ENCODE results near the gene TP53RK. TPM values are rescaled to one million over a fixed set of nuclear protein-coding genes. Genes with fewer than 3 reads are reported as not detected.

Gene TP53RK
- total and polyA plus RNA-seq, 3 donors from 2014 or later, result 20.9 to 25.8 (median 23.4) TPM

GRCh38 chr20:46699651-46700359 is 10.6 kb upstream of the TP53RK start:
- Histone ChIP-seq H3K27me3 (no peaks in the 10 kb centered on the region), H3K4me3 (no peak overlapping the region), H3K4me1 (no peaks in the 10 kb centered on the region), H3K36me3 (ENCODE audit: low read depth, missing control alignments) (no peaks in the 10 kb centered on the region), H3K27ac (no peak overlapping the region), H3K9me3 (no peaks in the 10 kb centered on the region)
- 61 to 64% methylated on average over 12 of the region's 12 CpGs for WGBS, 2 donors
- no peak for DNase-seq
- intact Hi-C loops (cut with DNase I; ENCODE audit: low total_unique reads), result no loop called here
- TF ChIP-seq POLR2A (IDR thresholded peaks at IDR 0.05) (no peak), CTCF (IDR thresholded peaks at IDR 0.05) (peak in 1 of 3 experiments; percentile 11)

GRCh38 chr20:46698788-46699187 is 9.5 kb upstream of the TP53RK start:
- no peak overlapping the region for H3K27ac ChIP-seq
- no peak for TF ChIP-seq CTCF (IDR thresholded peaks at IDR 0.05)
- TF ChIP-seq POLR2A (IDR thresholded peaks at IDR 0.05), result no peak
- WGBS, 2 donors, result 90% methylated on average over 2 of the region's 2 CpGs
- intact Hi-C loops (cut with DNase I; ENCODE audit: low total_unique reads), result no loop called here
- H3K9me3 ChIP-seq, result no peaks in the 10 kb centered on the region
- no peak overlapping the region for H3K4me3 ChIP-seq
- H3K4me1 ChIP-seq, result no peaks in the 10 kb centered on the region
- H3K27me3 ChIP-seq, result no peaks in the 10 kb centered on the region
- no peak for DNase-seq
- no peaks in the 10 kb centered on the region for H3K36me3 ChIP-seq (ENCODE audit: low read depth, missing control alignments)

- WGBS, 2 donors, result 79 to 85% methylated on average over 3 of the region's 3 CpGs
- TF ChIP-seq POLR2A (IDR thresholded peaks at IDR 0.05) (no peak), CTCF (IDR thresholded peaks at IDR 0.05) (no peak)
- Histone ChIP-seq H3K4me3 (no peak overlapping the region), H3K27ac (no peak overlapping the region), H3K9me3 (no peaks in the 10 kb centered on the region), H3K4me1 (no peaks in the 10 kb centered on the region), H3K36me3 (ENCODE audit: low read depth, missing control alignments) (no peaks in the 10 kb centered on the region), H3K27me3 (no peaks in the 10 kb centered on the region)
- intact Hi-C loops (cut with DNase I; ENCODE audit: low total_unique reads), result no loop called here
- no peak for DNase-seq
These were observed 7.6 kb upstream of the TP53RK start for GRCh38 chr20:46696791-46697279.

GRCh38 chr20:46695892-46696291 is 6.6 kb upstream of the TP53RK start:
- DNase-seq, result no peak
- 54 to 58% methylated on average over 3 of the region's 3 CpGs for WGBS, 2 donors
- Histone ChIP-seq H3K4me1 (no peaks in the 10 kb centered on the region), H3K36me3 (ENCODE audit: low read depth, missing control alignments) (no peaks in the 10 kb centered on the region), H3K27me3 (no peaks in the 10 kb centered on the region), H3K4me3 (no peak overlapping the region), H3K9me3 (no peaks in the 10 kb centered on the region), H3K27ac (no peak overlapping the region)
- TF ChIP-seq POLR2A (IDR thresholded peaks at IDR 0.05) (no peak), CTCF (IDR thresholded peaks at IDR 0.05) (no peak)
- intact Hi-C loops (cut with DNase I; ENCODE audit: low total_unique reads), result no loop called here

- H3K36me3 ChIP-seq (ENCODE audit: low read depth, missing control alignments), result no peaks in the 10 kb centered on the region
These were observed 5.2 kb upstream of the TP53RK start for GRCh38 chr20:46694484-46694883.

More at GRCh38 chr20:46694484-46694883, 5.2 kb upstream of the TP53RK start:
- DNase-seq, result no peak
- H3K4me1 ChIP-seq, result no peaks in the 10 kb centered on the region
- intact Hi-C loops (cut with DNase I; ENCODE audit: low total_unique reads), result no loop called here
- H3K4me3 ChIP-seq, result no peak overlapping the region
- TF ChIP-seq POLR2A (IDR thresholded peaks at IDR 0.05) (no peak), CTCF (IDR thresholded peaks at IDR 0.05) (no peak)
- no peaks in the 10 kb centered on the region for H3K27me3 ChIP-seq
- WGBS, 2 donors, result 40 to 54% methylated on average over 2 of the region's 2 CpGs
- H3K27ac ChIP-seq, result no peak overlapping the region
- H3K9me3 ChIP-seq, result no peaks in the 10 kb centered on the region

Data from testis (tissue), 3 donors.